Smooth muscle cell (in vitro differentiated cells): ENCODE measurements around the gene TUB. TPM values are rescaled to one million over a fixed set of nuclear protein-coding genes. Genes with fewer than 3 reads are reported as not detected.

Experiments used
- DNase-seq: peaks from one replicate; lab custom pipeline; 2025; ENCODE audit not compliant: unreplicated experiment; lab: John Stamatoyannopoulos, UW
- H2AFZ ChIP-seq: fragments of 200-600 bp; sonication (generic); 2 replicates; pipeline ENCODE4 v1.6.0; 2016; ENCODE audit warnings: antibody characterized with exemption, low read depth, mild to moderate bottlenecking
- H3F3A ChIP-seq: fragments of 200-600 bp; sonication (generic); 2 replicates; pipeline ENCODE4 v1.6.0; 2017; ENCODE audit warnings: antibody characterized with exemption, low read depth
- H3K27ac ChIP-seq: fragments of 200-600 bp; sonication (generic); 2 replicates; pipeline ENCODE4 v1.5.1; 2016; ENCODE audit warnings: low read depth, mild to moderate bottlenecking
- H3K27me3 ChIP-seq: fragments of 200-600 bp; sonication (generic); 2 replicates; pipeline ENCODE4 v1.6.1; 2016; ENCODE audit warnings: low read depth, mild to moderate bottlenecking
- H3K36me3 ChIP-seq: fragments of 200-600 bp; sonication (generic); 2 replicates; pipeline ENCODE4 v1.5.1; 2016; ENCODE audit warnings: low read depth
- H3K4me1 ChIP-seq: fragments of 200-600 bp; sonication (generic); 2 replicates; pipeline ENCODE4 v1.5.1; 2016; ENCODE audit warnings: low read depth
- H3K4me2 ChIP-seq: fragments of 200-600 bp; sonication (generic); 2 replicates; pipeline ENCODE4 v1.6.0; 2016; ENCODE audit warnings: mild to moderate bottlenecking
- H3K4me3 ChIP-seq: fragments of 200-600 bp; sonication (generic); 2 replicates; pipeline ENCODE4 v1.5.1; 2016; ENCODE audit warnings: mild to moderate bottlenecking
- H3K79me2 ChIP-seq: fragments of 200-600 bp; sonication (generic); 2 replicates; pipeline ENCODE4 v1.6.0; 2016; ENCODE audit warnings: low read depth, mild to moderate bottlenecking
- H3K9ac ChIP-seq: fragments of 200-600 bp; sonication (generic); 2 replicates; pipeline ENCODE4 v1.6.0; 2016; ENCODE audit warnings: low read depth
- H3K9me3 ChIP-seq: fragments of 200-600 bp; sonication (generic); replicated peaks from 2 replicates; pipeline ENCODE4 v1.5.1; 2016; ENCODE audit warnings: low read depth
- H4K20me1 ChIP-seq: fragments of 200-600 bp; sonication (generic); 2 replicates; pipeline ENCODE4 v1.6.0; 2016; ENCODE audit warnings: low read depth
- CTCF ChIP-seq: fragments of 200-600 bp; sonication (generic); IDR thresholded peaks from 2 replicates; pipeline ENCODE4 v1.5.1; 2017; ENCODE audit warnings: borderline replicate concordance, mild to moderate bottlenecking, antibody characterized with exemption; ENCODE audit not compliant: insufficient read depth, poor library complexity, severe bottlenecking
- WGBS: methylation state at CpG from one replicate; pipeline ENCODE4 v1.1.7; 2016; ENCODE audit warnings: low lambda C conversion rate; 5-methylcytosine and 5-hydroxymethylcytosine counted together
- polyA plus RNA-seq: library from polyadenylated mRNA; unstranded; fragments of >200 nt; fragmentation: Nextera tagmentation; extraction: Ambion mirVana; gene quantifications from 2 replicates; pipeline ENCODE4 v1.2.1, GENCODE V29; 2016
- total RNA-seq: library from RNA; depleted of rRNA; stranded (reverse); fragments of >200 nt; gene quantifications from 2 replicates; pipeline ENCODE4 v1.2.3, GENCODE V29; 2014

Gene TUB
- total and polyA plus RNA-seq, 2 experiments from 2014 or later, result 6.0 to 9.5 TPM

- H3K4me1 ChIP-seq, result peaks cover 3% of the 10 kb centered on the region
- H3K4me2 ChIP-seq, result no peak overlapping the region
- no peak for DNase-seq
- peaks cover 5% of the 10 kb centered on the region for H3K27me3 ChIP-seq
- H3K27ac ChIP-seq, result no peak overlapping the region
- H4K20me1 ChIP-seq, result no peaks in the 10 kb centered on the region
- no peak overlapping the region for H2AFZ ChIP-seq
- 92% methylated on average over 5 of the region's 5 CpGs for WGBS
- H3K9me3 ChIP-seq, result no peaks in the 10 kb centered on the region
- no peaks in the 10 kb centered on the region for H3F3A ChIP-seq
- H3K79me2 ChIP-seq, result no peaks in the 10 kb centered on the region
- no peak overlapping the region for H3K9ac ChIP-seq
- no peak for TF ChIP-seq CTCF
- H3K36me3 ChIP-seq, result no peaks in the 10 kb centered on the region
- no peak overlapping the region for H3K4me3 ChIP-seq
Measured at GRCh38 chr11:8036986-8037385, 44.0 kb upstream of the TUB start.

DNA sequence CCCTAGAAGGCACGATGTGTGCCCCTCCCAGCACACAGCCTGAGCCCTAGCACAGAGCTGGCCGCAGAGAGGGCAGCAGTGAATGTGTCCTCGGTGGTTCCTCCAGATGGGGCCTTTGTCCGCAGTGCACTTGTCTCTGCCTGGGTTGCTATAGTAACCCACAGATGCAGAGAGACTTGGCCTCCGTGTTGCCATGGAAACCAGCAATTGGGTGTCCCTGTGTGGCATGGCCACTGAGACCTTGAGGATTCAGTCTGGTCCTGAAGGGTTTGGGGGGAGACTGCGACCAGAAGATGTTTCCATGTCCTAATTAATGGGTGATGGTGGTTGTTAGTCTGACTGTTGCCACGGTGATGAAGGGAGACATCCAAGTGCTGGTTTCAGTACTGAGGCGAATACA is 42.6 kb upstream of the TUB start:
- peaks cover 1% of the 10 kb centered on the region for H3K4me1 ChIP-seq
- 91% methylated on average over 8 of the region's 8 CpGs for WGBS
- DNase-seq, result no peak

DNA sequence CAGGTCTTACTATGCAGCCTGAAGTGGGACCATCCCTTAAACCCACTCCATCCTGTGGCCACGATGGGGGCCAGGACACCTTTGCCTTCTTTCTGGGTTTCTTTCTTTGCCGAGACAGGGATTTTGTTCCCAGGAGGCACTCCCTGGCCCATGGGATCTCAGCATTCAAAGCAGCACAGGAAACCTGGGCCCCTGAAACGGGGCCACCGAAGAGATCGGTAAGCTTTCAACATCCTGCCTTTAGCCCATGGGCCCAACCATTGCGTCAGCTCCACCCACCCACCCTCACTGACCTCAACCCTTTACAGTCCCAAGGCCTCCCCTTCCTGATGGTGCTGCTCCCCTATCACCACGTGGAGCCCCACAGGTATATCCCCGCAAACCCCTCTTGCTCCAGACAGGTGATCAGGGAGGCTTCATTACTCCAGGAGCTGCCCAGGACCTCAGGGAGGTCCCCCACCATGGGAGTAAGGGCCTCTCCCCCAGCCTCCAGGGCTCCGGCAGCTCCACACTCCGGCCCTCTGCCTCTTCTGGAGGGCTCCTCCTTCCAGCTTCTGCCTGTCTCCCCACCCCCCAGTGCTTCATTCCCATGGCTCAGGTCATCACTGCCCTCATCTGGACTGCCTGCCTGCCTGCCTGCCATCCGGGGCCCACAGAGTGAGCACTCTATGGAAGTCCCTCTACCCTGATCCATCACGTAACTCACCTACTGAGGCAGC is 42.0 kb upstream of the TUB start:
- Histone ChIP-seq H4K20me1 (no peaks in the 10 kb centered on the region), H3K4me3 (no peak overlapping the region), H3F3A (no peaks in the 10 kb centered on the region), H2AFZ (no peak overlapping the region), H3K4me1 (no peaks in the 10 kb centered on the region), H3K9ac (no peak overlapping the region), H3K79me2 (no peaks in the 10 kb centered on the region), H3K27ac (no peak overlapping the region), H3K9me3 (no peaks in the 10 kb centered on the region), H3K27me3 (peaks cover 6% of the 10 kb centered on the region), H3K36me3 (no peaks in the 10 kb centered on the region), H3K4me2 (no peak overlapping the region)
- DNase-seq, result no peak
- 87% methylated on average over 12 of the region's 12 CpGs for WGBS
- TF ChIP-seq CTCF, result no peak

More for the DNA sequence above, 42.6 kb upstream of the TUB start:
- Histone ChIP-seq H3K4me3 (no peak overlapping the region), H3F3A (no peaks in the 10 kb centered on the region), H3K27ac (no peak overlapping the region), H3K4me2 (no peak overlapping the region), H3K36me3 (no peaks in the 10 kb centered on the region), H2AFZ (no peak overlapping the region), H3K9ac (no peak overlapping the region), H3K27me3 (peaks cover 5% of the 10 kb centered on the region), H4K20me1 (no peaks in the 10 kb centered on the region), H3K79me2 (no peaks in the 10 kb centered on the region), H3K9me3 (no peaks in the 10 kb centered on the region)
- no peak for TF ChIP-seq CTCF
